SK-N-SH (cell line): ENCODE measurements around the gene MAP3K2. TPM values are rescaled to one million over a fixed set of nuclear protein-coding genes. Genes with fewer than 3 reads are reported as not detected.

Experiments used
- CTCF ChIA-PET: fragments of 300-600, 350-600 bp; formaldehyde crosslinking; extraction: SDS; loops from one replicate; lab custom pipeline; 2021; lab: Yijun Ruan, JAX
- POLR2A ChIA-PET: fragments of 350-600 bp; sonication (Branson Sonifier 250); formaldehyde crosslinking; extraction: SDS; loops from one replicate; lab custom pipeline; 2020; ENCODE audit warnings: antibody characterized with exemption, inconsistent platforms; lab: Yijun Ruan, JAX
- DNase-seq: peaks from one replicate; pipeline ENCODE4 v3.0.0; 2012
- H2AFZ ChIP-seq: fragments of 200-600 bp; sonication (generic); 2 replicates; pipeline ENCODE4 v1.8.1; 2016; ENCODE audit warnings: antibody characterized with exemption, mild to moderate bottlenecking, low read depth
- H3F3A ChIP-seq: fragments of 200-600 bp; sonication (generic); replicated peaks from 2 replicates; pipeline ENCODE3; 2016; ENCODE audit warnings: antibody characterized with exemption, mild to moderate bottlenecking; ENCODE audit not compliant: insufficient read depth
- H3K27ac ChIP-seq, 2 experiments: fragments of 200-500 bp in 1 of 2; fragments of 200-600 bp in 1 of 2; sonication (Bioruptor generic) in 1 of 2; sonication (generic), shearing (Covaris generic) in 1 of 2; 2 replicates each; pipeline versions ENCODE4 v1.5.1 to v1.6.1; 2014 to 2016; ENCODE audit warnings: low read depth in 2 of 2, inconsistent platforms in 1 of 2, low read length in 1 of 2, mild to moderate bottlenecking in 1 of 2, mixed read lengths in 1 of 2
- H3K27me3 ChIP-seq: fragments of 200-600 bp; sonication (generic), shearing (Covaris generic); 2 replicates; pipeline ENCODE4 v1.6.1; 2016; ENCODE audit warnings: mixed run types; ENCODE audit not compliant: insufficient read depth
- H3K36me3 ChIP-seq, 2 experiments: fragments of 200-500 bp in 1 of 2; fragments of 200-600 bp in 1 of 2; sonication (Bioruptor generic) in 1 of 2; sonication (generic) in 1 of 2; replicated peaks in 1 of 2; 2 replicates each; pipeline versions ENCODE3 to v1.5.1; 2014 to 2016; ENCODE audit warnings: low read length in 1 of 2, mild to moderate bottlenecking in 1 of 2; ENCODE audit not compliant: insufficient read depth in 2 of 2, control insufficient read depth in 1 of 2
- H3K4me1 ChIP-seq, 2 experiments: fragments of 200-500 bp in 1 of 2; fragments of 200-600 bp in 1 of 2; sonication (Bioruptor generic) in 1 of 2; sonication (generic), shearing (Covaris generic) in 1 of 2; 2 replicates each; pipeline versions ENCODE4 v1.5.1 to v1.6.1; 2014 to 2016; ENCODE audit warnings: low read depth in 1 of 2, low read length in 1 of 2, mixed run types in 1 of 2; ENCODE audit not compliant: insufficient read depth in 2 of 2, control insufficient read depth in 1 of 2
- H3K4me2 ChIP-seq: fragments of 200-600 bp; sonication (generic), shearing (Covaris generic); 2 replicates; pipeline ENCODE4 v1.6.1; 2017; ENCODE audit warnings: mixed run types
- H3K4me3 ChIP-seq, 2 experiments: fragments of 200-500 bp in 1 of 2; fragments of 200-600 bp in 1 of 2; sonication (Bioruptor generic) in 1 of 2; sonication (generic), shearing (Covaris generic) in 1 of 2; 2 replicates each; pipeline versions ENCODE4 v1.5.1 to v1.8.1; 2014 to 2016; ENCODE audit warnings: low read depth in 2 of 2, inconsistent platforms in 1 of 2, low read length in 1 of 2, mild to moderate bottlenecking in 1 of 2, mixed read lengths in 1 of 2, moderate library complexity in 1 of 2
- H3K79me2 ChIP-seq: fragments of 200-600 bp; sonication (generic); 2 replicates; pipeline ENCODE4 v1.8.1; 2017; ENCODE audit warnings: mild to moderate bottlenecking; ENCODE audit not compliant: insufficient read depth
- H3K9ac ChIP-seq: fragments of 200-600 bp; sonication (generic); 2 replicates; pipeline ENCODE4 v1.6.1; 2017; ENCODE audit warnings: mixed run types
- H3K9me2 ChIP-seq: fragments of 200-600 bp; sonication (generic); 2 replicates; pipeline ENCODE4 v1.6.1; 2017; ENCODE audit warnings: mixed run types
- H3K9me3 ChIP-seq: fragments of 200-600 bp; sonication (generic); 2 replicates; pipeline ENCODE4 v1.6.1; 2017; ENCODE audit warnings: mixed run types, mild to moderate bottlenecking, moderate library complexity
- H4K20me1 ChIP-seq: fragments of 200-600 bp; sonication (generic); 2 replicates; pipeline ENCODE4 v1.6.1; 2017; ENCODE audit warnings: mild to moderate bottlenecking, mixed run types; ENCODE audit not compliant: insufficient read depth
- FOSL2 ChIP-seq: IDR thresholded peaks from 2 replicates; pipeline ENCODE4 v1.4.0; 2012; ENCODE audit warnings: low read depth, mild to moderate bottlenecking, moderate library complexity, borderline replicate concordance
- JUND ChIP-seq: IDR thresholded peaks from 2 replicates; pipeline ENCODE4 v1.4.0; 2012
- NFIC ChIP-seq: IDR thresholded peaks from 2 replicates; pipeline ENCODE4 v1.4.0; 2012; ENCODE audit warnings: borderline replicate concordance
- SMC3 ChIP-seq: IDR thresholded peaks from 2 replicates; pipeline ENCODE4 v1.6.1; 2012; ENCODE audit warnings: low read depth, low read length, improper control_type of control experiment
- TAF1 ChIP-seq: IDR thresholded peaks from 2 replicates; pipeline ENCODE4 v1.6.1; 2012; ENCODE audit warnings: low read depth, mild to moderate bottlenecking, low read length, moderate library complexity, borderline replicate concordance
- WGBS: methylation state at CpG from one replicate; pipeline ENCODE4 v1.1.6; 2017; ENCODE audit warnings: low lambda C conversion rate; 5-methylcytosine and 5-hydroxymethylcytosine counted together
- polyA plus RNA-seq, 3 experiments: library from polyadenylated mRNA; depleted of rRNA; stranded (reverse); fragments of >200 nt; gene quantifications; 2 replicates each; pipeline ENCODE4 v1.2.3, GENCODE V29; 2012
- TF ChIP-seq, protein P1 (sequence below): IDR thresholded peaks from 2 replicates; pipeline ENCODE4 v1.4.0; 2012; ENCODE audit warnings: low read depth, borderline replicate concordance
- TF ChIP-seq, protein P2 (sequence below): IDR thresholded peaks from 2 replicates; pipeline ENCODE4; 2012
- TF ChIP-seq, protein P3 (sequence below): fragments of 200-600 bp; sonication (generic); IDR thresholded peaks from 2 replicates; pipeline ENCODE4 v1.6.1; 2017; ENCODE audit warnings: antibody characterized with exemption, mild to moderate bottlenecking, moderate library complexity

The MAP3K2 gene
- polyA plus RNA-seq, 1 of the 3 experiments (the other 2 are of a cell fraction), result 2.7 TPM

GRCh38 chr2:127397568-127398238, 9.9 kb upstream of the MAP3K2 start:
- peak overlapping the region; percentile 53; the same call in 1 of the 2 replicates for H3K4me2 ChIP-seq
- H4K20me1 ChIP-seq, result no peaks in the 10 kb centered on the region
- H3K9me2 ChIP-seq, result no peaks in the 10 kb centered on the region
- H3K4me3 ChIP-seq, result no peak overlapping the region
- no peaks in the 10 kb centered on the region for H3K9me3 ChIP-seq
- ChIA-PET POLR2A (no interaction called here), CTCF (interaction anchor here (1.0 kb wide), 1 partner anchor 18 kb away, joined by 3 read pairs; no protein-coding TSS in a partner anchor)
- H3K27me3 ChIP-seq, result no peaks in the 10 kb centered on the region
- no peaks in the 10 kb centered on the region for H3K79me2 ChIP-seq
- H3K36me3 ChIP-seq, result peaks cover 0 to 8% of the 10 kb centered on the region in 2 experiments
- DNase-seq, result no peak
- TF ChIP-seq FOSL2, result no peak
- no peak for TF ChIP-seq SMC3
- no peak for TF ChIP-seq TAF1
- TF ChIP-seq, protein P1, sequence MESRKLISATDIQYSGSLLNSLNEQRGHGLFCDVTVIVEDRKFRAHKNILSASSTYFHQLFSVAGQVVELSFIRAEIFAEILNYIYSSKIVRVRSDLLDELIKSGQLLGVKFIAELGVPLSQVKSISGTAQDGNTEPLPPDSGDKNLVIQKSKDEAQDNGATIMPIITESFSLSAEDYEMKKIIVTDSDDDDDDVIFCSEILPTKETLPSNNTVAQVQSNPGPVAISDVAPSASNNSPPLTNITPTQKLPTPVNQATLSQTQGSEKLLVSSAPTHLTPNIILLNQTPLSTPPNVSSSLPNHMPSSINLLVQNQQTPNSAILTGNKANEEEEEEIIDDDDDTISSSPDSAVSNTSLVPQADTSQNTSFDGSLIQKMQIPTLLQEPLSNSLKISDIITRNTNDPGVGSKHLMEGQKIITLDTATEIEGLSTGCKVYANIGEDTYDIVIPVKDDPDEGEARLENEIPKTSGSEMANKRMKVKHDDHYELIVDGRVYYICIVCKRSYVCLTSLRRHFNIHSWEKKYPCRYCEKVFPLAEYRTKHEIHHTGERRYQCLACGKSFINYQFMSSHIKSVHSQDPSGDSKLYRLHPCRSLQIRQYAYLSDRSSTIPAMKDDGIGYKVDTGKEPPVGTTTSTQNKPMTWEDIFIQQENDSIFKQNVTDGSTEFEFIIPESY, result no peak
- TF ChIP-seq, protein P2, sequence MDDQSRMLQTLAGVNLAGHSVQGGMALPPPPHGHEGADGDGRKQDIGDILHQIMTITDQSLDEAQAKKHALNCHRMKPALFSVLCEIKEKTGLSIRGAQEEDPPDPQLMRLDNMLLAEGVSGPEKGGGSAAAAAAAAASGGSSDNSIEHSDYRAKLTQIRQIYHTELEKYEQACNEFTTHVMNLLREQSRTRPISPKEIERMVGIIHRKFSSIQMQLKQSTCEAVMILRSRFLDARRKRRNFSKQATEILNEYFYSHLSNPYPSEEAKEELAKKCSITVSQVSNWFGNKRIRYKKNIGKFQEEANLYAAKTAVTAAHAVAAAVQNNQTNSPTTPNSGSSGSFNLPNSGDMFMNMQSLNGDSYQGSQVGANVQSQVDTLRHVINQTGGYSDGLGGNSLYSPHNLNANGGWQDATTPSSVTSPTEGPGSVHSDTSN, result no peak
- TF ChIP-seq, protein P3, sequence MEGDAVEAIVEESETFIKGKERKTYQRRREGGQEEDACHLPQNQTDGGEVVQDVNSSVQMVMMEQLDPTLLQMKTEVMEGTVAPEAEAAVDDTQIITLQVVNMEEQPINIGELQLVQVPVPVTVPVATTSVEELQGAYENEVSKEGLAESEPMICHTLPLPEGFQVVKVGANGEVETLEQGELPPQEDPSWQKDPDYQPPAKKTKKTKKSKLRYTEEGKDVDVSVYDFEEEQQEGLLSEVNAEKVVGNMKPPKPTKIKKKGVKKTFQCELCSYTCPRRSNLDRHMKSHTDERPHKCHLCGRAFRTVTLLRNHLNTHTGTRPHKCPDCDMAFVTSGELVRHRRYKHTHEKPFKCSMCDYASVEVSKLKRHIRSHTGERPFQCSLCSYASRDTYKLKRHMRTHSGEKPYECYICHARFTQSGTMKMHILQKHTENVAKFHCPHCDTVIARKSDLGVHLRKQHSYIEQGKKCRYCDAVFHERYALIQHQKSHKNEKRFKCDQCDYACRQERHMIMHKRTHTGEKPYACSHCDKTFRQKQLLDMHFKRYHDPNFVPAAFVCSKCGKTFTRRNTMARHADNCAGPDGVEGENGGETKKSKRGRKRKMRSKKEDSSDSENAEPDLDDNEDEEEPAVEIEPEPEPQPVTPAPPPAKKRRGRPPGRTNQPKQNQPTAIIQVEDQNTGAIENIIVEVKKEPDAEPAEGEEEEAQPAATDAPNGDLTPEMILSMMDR, result no peak
- TF ChIP-seq JUND, result no peak
- peak overlapping the region; percentile 65; the same call in 1 of the 2 replicates for H2AFZ ChIP-seq
- peak overlapping the region; percentile 50 to 84 for H3K27ac ChIP-seq
- peaks cover 10 to 21% of the 10 kb centered on the region in 2 experiments; a peak in 3 of 4 replicates for H3K4me1 ChIP-seq
- H3K9ac ChIP-seq, result 0 out of 2 replicates have a peak overlapping the region, but pooled peaks have one; percentile 26
- peaks cover 21% of the 10 kb centered on the region for H3F3A ChIP-seq
- 83% methylated on average over 8 of the region's 9 CpGs for WGBS

DNA sequence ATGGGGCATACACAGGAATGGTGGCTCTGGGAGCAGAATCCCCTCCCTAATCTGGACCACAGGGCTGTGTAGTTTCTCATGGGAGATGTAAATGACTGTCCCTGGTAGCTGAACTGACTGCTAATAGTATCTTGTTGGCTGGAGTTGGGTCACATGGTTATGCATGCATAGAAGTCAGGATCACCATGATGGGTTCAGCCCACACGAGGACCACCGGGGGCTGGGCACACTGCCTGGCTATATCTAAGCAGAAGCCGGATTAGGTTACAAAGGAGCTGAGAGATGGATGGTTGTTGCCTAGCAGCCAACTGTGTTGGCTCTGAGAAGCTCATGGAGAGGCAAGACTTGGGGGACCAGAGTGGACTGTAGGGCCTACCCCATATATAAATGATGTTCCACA, 6.7 kb upstream of the MAP3K2 start:
- no peak overlapping the region for H3K27ac ChIP-seq
- H3K79me2 ChIP-seq, result no peaks in the 10 kb centered on the region; the same call in 1 of the 2 replicates
- H3K36me3 ChIP-seq, result peaks cover 0 to 8% of the 10 kb centered on the region in 2 experiments
- CTCF ChIA-PET, result interaction anchor here (0.6 kb wide), 1 partner anchor 61 kb away, joined by 3 read pairs; no protein-coding TSS in a partner anchor
- peaks cover 10 to 14% of the 10 kb centered on the region in 2 experiments; a peak in 3 of 4 replicates for H3K4me1 ChIP-seq
- POLR2A ChIA-PET, result no interaction called here
- no peak for DNase-seq
- H3K9me3 ChIP-seq, result no peaks in the 10 kb centered on the region
- WGBS, result 93% methylated on average over 3 of the region's 3 CpGs
- H3K4me2 ChIP-seq, result no peak overlapping the region
- H3F3A ChIP-seq, result peaks cover 13% of the 10 kb centered on the region
- no peaks in the 10 kb centered on the region for H3K27me3 ChIP-seq
- no peak for TF ChIP-seq SMC3
- TF ChIP-seq NFIC, result no peak
- H2AFZ ChIP-seq, result no peak overlapping the region
- no peaks in the 10 kb centered on the region for H4K20me1 ChIP-seq
- H3K4me3 ChIP-seq, result no peak overlapping the region
- H3K9me2 ChIP-seq, result no peaks in the 10 kb centered on the region
- H3K9ac ChIP-seq, result no peak overlapping the region
